DND-41 (cell line): ENCODE results near the gene CCDC159.

Experiments used
- CTCF ChIP-seq: IDR thresholded peaks from 2 replicates; pipeline ENCODE4 v1.5.1; 2012; ENCODE audit warnings: borderline replicate concordance, low read length, moderate library complexity, mild to moderate bottlenecking; ENCODE audit not compliant: poor library complexity, severe bottlenecking; ENCODE audit errors: extremely low read depth
- EZH2 ChIP-seq: IDR thresholded peaks from 3 replicates; pipeline ENCODE4 v1.6.1; 2012; ENCODE audit warnings: borderline replicate concordance, low read depth, mild to moderate bottlenecking, moderate library complexity, low read length, inconsistent platforms; ENCODE audit not compliant: severe bottlenecking

- TF ChIP-seq CTCF, result peak; percentile 12
- TF ChIP-seq EZH2, result no peak
Observed at GRCh38 chr19:11323601-11324078, 22.7 kb upstream of the CCDC159 start.
